ENCODE results near the gene MRC2. TPM values are rescaled to one million over a fixed set of nuclear protein-coding genes. Genes with fewer than 3 reads are reported as not detected.

Gene MRC2
- total RNA-seq, 1 donor: 245 TPM

- no peak for TF ChIP-seq CTCF (IDR thresholded peaks at IDR 0.05; ENCODE audit: insufficient read depth, low read length)
- DNase-seq (ENCODE audit: low read depth): no peak
- no peak overlapping the region for H3K4me3 ChIP-seq (ENCODE audit: low read depth, low read length)
Measured at GRCh38 chr17:62666061-62666800, 38.8 kb downstream of the MRC2 start.

- no peak overlapping the region for H3K4me3 ChIP-seq (ENCODE audit: low read depth, low read length)
- no peak for DNase-seq (ENCODE audit: low read depth)
- TF ChIP-seq CTCF (IDR thresholded peaks at IDR 0.05; ENCODE audit: insufficient read depth, low read length): no peak
Measured at GRCh38 chr17:62666801-62667591, 39.5 kb downstream of the MRC2 start.

GRCh38 chr17:62668091-62668804 is 40.8 kb downstream of the MRC2 start:
- DNase-seq (ENCODE audit: low read depth): peak; percentile 58
- no peak overlapping the region for H3K4me3 ChIP-seq (ENCODE audit: low read depth, low read length)
- TF ChIP-seq CTCF (IDR thresholded peaks at IDR 0.05; ENCODE audit: insufficient read depth, low read length): peak; percentile 9

- no peak overlapping the region for H3K4me3 ChIP-seq (ENCODE audit: low read depth, low read length)
- DNase-seq (ENCODE audit: low read depth): no peak
- no peak for TF ChIP-seq CTCF (IDR thresholded peaks at IDR 0.05; ENCODE audit: insufficient read depth, low read length)
Measured at GRCh38 chr17:62670202-62670821, 42.8 kb downstream of the MRC2 start.

- no peak overlapping the region for H3K4me3 ChIP-seq (ENCODE audit: low read depth, low read length)
- TF ChIP-seq CTCF (IDR thresholded peaks at IDR 0.05; ENCODE audit: insufficient read depth, low read length): no peak
- peak; percentile 17 for DNase-seq (ENCODE audit: low read depth)
Measured at GRCh38 chr17:62671553-62671952, 44.1 kb downstream of the MRC2 start.

- DNase-seq (ENCODE audit: low read depth): no peak
- no peak overlapping the region for H3K4me3 ChIP-seq (ENCODE audit: low read depth, low read length)
- TF ChIP-seq CTCF (IDR thresholded peaks at IDR 0.05; ENCODE audit: insufficient read depth, low read length): no peak
Measured at GRCh38 chr17:62672957-62673356, 45.5 kb downstream of the MRC2 start.

Measured in fibroblast of the aortic adventitia (primary cell).